SK-N-SH (cell line): Measurements from ENCODE around the gene UBC. TPM values are rescaled to one million over a fixed set of nuclear protein-coding genes. Genes with fewer than 3 reads are reported as not detected.
A peak's percentile ranks its signal among the peaks of the same experiment; 100 is the strongest.
"Not testable (repeated sequence)": the region's sequence is repeated elsewhere in the genome, so short reads cannot be mapped to it uniquely, and the experiment has no call there.

ENCODE experiments used
- CTCF ChIA-PET: fragments of 300-600, 350-600 bp; formaldehyde crosslinking; extraction: SDS; loops from one replicate; lab custom pipeline; 2021; lab: Yijun Ruan, JAX
- POLR2A ChIA-PET: fragments of 350-600 bp; sonication (Branson Sonifier 250); formaldehyde crosslinking; extraction: SDS; loops from one replicate; lab custom pipeline; 2020; ENCODE audit warnings: antibody characterized with exemption, inconsistent platforms; lab: Yijun Ruan, JAX
- DNase-seq: peaks from one replicate; pipeline ENCODE4 v3.0.0; 2012
- H2AFZ ChIP-seq: fragments of 200-600 bp; sonication (generic); 2 replicates; pipeline ENCODE4 v1.8.1; 2016; ENCODE audit warnings: antibody characterized with exemption, mild to moderate bottlenecking, low read depth
- H3F3A ChIP-seq: fragments of 200-600 bp; sonication (generic); replicated peaks from 2 replicates; pipeline ENCODE3; 2016; ENCODE audit warnings: antibody characterized with exemption, mild to moderate bottlenecking; ENCODE audit not compliant: insufficient read depth
- H3K27ac ChIP-seq, 2 experiments: fragments of 200-500 bp in 1 of 2; fragments of 200-600 bp in 1 of 2; sonication (Bioruptor generic) in 1 of 2; sonication (generic), shearing (Covaris generic) in 1 of 2; 2 replicates each; pipeline versions ENCODE4 v1.5.1 to v1.6.1; 2014 to 2016; ENCODE audit warnings: low read depth in 2 of 2, inconsistent platforms in 1 of 2, low read length in 1 of 2, mild to moderate bottlenecking in 1 of 2, mixed read lengths in 1 of 2
- H3K27me3 ChIP-seq: fragments of 200-600 bp; sonication (generic), shearing (Covaris generic); 2 replicates; pipeline ENCODE4 v1.6.1; 2016; ENCODE audit warnings: mixed run types; ENCODE audit not compliant: insufficient read depth
- H3K36me3 ChIP-seq, 2 experiments: fragments of 200-500 bp in 1 of 2; fragments of 200-600 bp in 1 of 2; sonication (Bioruptor generic) in 1 of 2; sonication (generic) in 1 of 2; replicated peaks in 1 of 2; 2 replicates each; pipeline versions ENCODE3 to v1.5.1; 2014 to 2016; ENCODE audit warnings: low read length in 1 of 2, mild to moderate bottlenecking in 1 of 2; ENCODE audit not compliant: insufficient read depth in 2 of 2, control insufficient read depth in 1 of 2
- H3K4me1 ChIP-seq, 2 experiments: fragments of 200-500 bp in 1 of 2; fragments of 200-600 bp in 1 of 2; sonication (Bioruptor generic) in 1 of 2; sonication (generic), shearing (Covaris generic) in 1 of 2; 2 replicates each; pipeline versions ENCODE4 v1.5.1 to v1.6.1; 2014 to 2016; ENCODE audit warnings: low read depth in 1 of 2, low read length in 1 of 2, mixed run types in 1 of 2; ENCODE audit not compliant: insufficient read depth in 2 of 2, control insufficient read depth in 1 of 2
- H3K4me2 ChIP-seq: fragments of 200-600 bp; sonication (generic), shearing (Covaris generic); 2 replicates; pipeline ENCODE4 v1.6.1; 2017; ENCODE audit warnings: mixed run types
- H3K4me3 ChIP-seq, 2 experiments: fragments of 200-500 bp in 1 of 2; fragments of 200-600 bp in 1 of 2; sonication (Bioruptor generic) in 1 of 2; sonication (generic), shearing (Covaris generic) in 1 of 2; 2 replicates each; pipeline versions ENCODE4 v1.5.1 to v1.8.1; 2014 to 2016; ENCODE audit warnings: low read depth in 2 of 2, inconsistent platforms in 1 of 2, low read length in 1 of 2, mild to moderate bottlenecking in 1 of 2, mixed read lengths in 1 of 2, moderate library complexity in 1 of 2
- H3K79me2 ChIP-seq: fragments of 200-600 bp; sonication (generic); 2 replicates; pipeline ENCODE4 v1.8.1; 2017; ENCODE audit warnings: mild to moderate bottlenecking; ENCODE audit not compliant: insufficient read depth
- H3K9ac ChIP-seq: fragments of 200-600 bp; sonication (generic); 2 replicates; pipeline ENCODE4 v1.6.1; 2017; ENCODE audit warnings: mixed run types
- H3K9me2 ChIP-seq: fragments of 200-600 bp; sonication (generic); 2 replicates; pipeline ENCODE4 v1.6.1; 2017; ENCODE audit warnings: mixed run types
- H3K9me3 ChIP-seq: fragments of 200-600 bp; sonication (generic); 2 replicates; pipeline ENCODE4 v1.6.1; 2017; ENCODE audit warnings: mixed run types, mild to moderate bottlenecking, moderate library complexity
- H4K20me1 ChIP-seq: fragments of 200-600 bp; sonication (generic); 2 replicates; pipeline ENCODE4 v1.6.1; 2017; ENCODE audit warnings: mild to moderate bottlenecking, mixed run types; ENCODE audit not compliant: insufficient read depth
- FOXJ3 ChIP-seq: sonication (generic); formaldehyde crosslinking; IDR thresholded peaks from 2 replicates; pipeline ENCODE4 v1.5.1; 2020; ENCODE audit warnings: mild to moderate bottlenecking, missing genetic modification reagents
- FOXM1 ChIP-seq: IDR thresholded peaks from 2 replicates; pipeline ENCODE4 v1.4.0; 2012; ENCODE audit warnings: low read depth, mild to moderate bottlenecking
- GABPA ChIP-seq: IDR thresholded peaks from 2 replicates; pipeline ENCODE4 v1.4.0; 2012; ENCODE audit warnings: low read depth, mild to moderate bottlenecking
- GATA2 ChIP-seq: sonication (generic); formaldehyde crosslinking; IDR thresholded peaks from 2 replicates; pipeline ENCODE4 v1.5.0; 2020; ENCODE audit warnings: mild to moderate bottlenecking, missing genetic modification reagents
- MEF2A ChIP-seq: IDR thresholded peaks from 2 replicates; pipeline ENCODE4 v1.4.0; 2012; ENCODE audit warnings: low read depth, borderline replicate concordance
- NRF1 ChIP-seq: IDR thresholded peaks from 2 replicates; pipeline ENCODE4 v1.6.1; 2012; ENCODE audit warnings: low read depth, mild to moderate bottlenecking, low read length
- RXRA ChIP-seq: IDR thresholded peaks from 2 replicates; pipeline ENCODE4 v1.4.0; 2012; ENCODE audit warnings: low read depth, mild to moderate bottlenecking, borderline replicate concordance
- SIN3A ChIP-seq: IDR thresholded peaks from 2 replicates; pipeline ENCODE4 v1.6.1; 2012; ENCODE audit warnings: low read depth, mild to moderate bottlenecking, low read length, moderate library complexity, borderline replicate concordance
- SMC3 ChIP-seq: IDR thresholded peaks from 2 replicates; pipeline ENCODE4 v1.6.1; 2012; ENCODE audit warnings: low read depth, low read length, improper control_type of control experiment
- TAF1 ChIP-seq: IDR thresholded peaks from 2 replicates; pipeline ENCODE4 v1.6.1; 2012; ENCODE audit warnings: low read depth, mild to moderate bottlenecking, low read length, moderate library complexity, borderline replicate concordance
- YY1 ChIP-seq: IDR thresholded peaks from 2 replicates; pipeline ENCODE4 v1.4.0; 2012; ENCODE audit warnings: low read depth, mild to moderate bottlenecking
- WGBS: methylation state at CpG from one replicate; pipeline ENCODE4 v1.1.6; 2017; ENCODE audit warnings: low lambda C conversion rate; 5-methylcytosine and 5-hydroxymethylcytosine counted together
- polyA plus RNA-seq, 3 experiments: library from polyadenylated mRNA; depleted of rRNA; stranded (reverse); fragments of >200 nt; gene quantifications; 2 replicates each; pipeline ENCODE4 v1.2.3, GENCODE V29; 2012
- TF ChIP-seq, protein P1 (sequence below): IDR thresholded peaks from 2 replicates; pipeline ENCODE4 v1.6.1; 2012; ENCODE audit warnings: mild to moderate bottlenecking, low read depth, low read length, moderate library complexity
- TF ChIP-seq, protein P2 (sequence below): fragments of 150-350 bp; IDR thresholded peaks from 2 replicates; pipeline ENCODE4 v1.6.1; 2017; ENCODE audit warnings: antibody characterized with exemption, low read length, low read depth, borderline replicate concordance
- TF ChIP-seq, protein P3 (sequence below): fragments of 200-600 bp; sonication (generic); IDR thresholded peaks from 2 replicates; pipeline ENCODE4 v1.6.1; 2017; ENCODE audit warnings: antibody characterized with exemption, mild to moderate bottlenecking, moderate library complexity
- TF ChIP-seq, protein P4 (sequence below): fragments of 150-350 bp; IDR thresholded peaks from 2 replicates; pipeline ENCODE4 v1.6.1; 2016; ENCODE audit warnings: mild to moderate bottlenecking, low read depth, low read length

Gene UBC
- polyA plus RNA-seq, 1 of the 3 experiments (the other 2 are of a cell fraction): 1,327 TPM

DNA sequence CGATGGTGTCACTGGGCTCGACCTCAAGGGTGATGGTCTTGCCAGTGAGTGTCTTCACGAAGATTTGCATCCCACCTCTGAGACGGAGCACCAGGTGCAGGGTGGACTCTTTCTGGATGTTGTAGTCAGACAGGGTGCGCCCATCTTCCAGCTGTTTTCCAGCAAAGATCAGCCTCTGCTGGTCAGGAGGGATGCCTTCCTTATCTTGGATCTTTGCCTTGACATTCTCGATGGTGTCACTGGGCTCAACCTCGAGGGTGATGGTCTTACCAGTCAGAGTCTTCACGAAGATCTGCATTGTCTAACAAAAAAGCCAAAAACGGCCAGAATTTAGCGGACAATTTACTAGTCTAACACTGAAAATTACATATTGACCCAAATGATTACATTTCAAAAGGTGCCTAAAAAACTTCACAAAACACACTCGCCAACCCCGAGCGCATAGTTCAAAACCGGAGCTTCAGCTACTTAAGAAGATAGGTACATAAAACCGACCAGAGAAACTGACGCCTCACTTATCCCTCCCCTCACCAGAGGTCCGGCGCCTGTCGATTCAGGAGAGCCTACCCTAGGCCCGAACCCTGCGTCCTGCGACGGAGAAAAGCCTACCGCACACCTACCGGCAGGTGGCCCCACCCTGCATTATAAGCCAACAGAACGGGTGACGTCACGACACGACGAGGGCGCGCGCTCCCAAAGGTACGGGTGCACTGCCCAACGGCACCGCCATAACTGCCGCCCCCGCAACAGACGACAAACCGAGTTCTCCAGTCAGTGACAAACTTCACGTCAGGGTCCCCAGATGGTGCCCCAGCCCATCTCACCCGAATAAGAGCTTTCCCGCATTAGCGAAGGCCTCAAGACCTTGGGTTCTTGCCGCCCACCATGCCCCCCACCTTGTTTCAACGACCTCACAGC, 717 bp downstream of the UBC start:
- WGBS: 2% methylated on average over 39 of the region's 46 CpGs
- Histone ChIP-seq H3K36me3 (peaks cover 20 to 24% of the 10 kb centered on the region in 2 experiments), H2AFZ (no peak overlapping the region), H3F3A (peaks cover 58% of the 10 kb centered on the region), H3K27me3 (no peaks in the 10 kb centered on the region), H3K4me2 (peak overlapping the region; percentile 89)
- DNase-seq: peak; percentile 64
- POLR2A ChIA-PET: interaction anchor here (0.7 to 1.6 kb wide), 8 partner anchors 8 to 527 kb away, joined by 3 to 8 read pairs (median 6); no protein-coding TSS in a partner anchor
- TF ChIP-seq MEF2A: no peak
- TF ChIP-seq GABPA: no peak
- 0 out of 2 replicates have a peak, but pooled peaks have one; percentile 13 for TF ChIP-seq GATA2
- TF ChIP-seq, protein P1, sequence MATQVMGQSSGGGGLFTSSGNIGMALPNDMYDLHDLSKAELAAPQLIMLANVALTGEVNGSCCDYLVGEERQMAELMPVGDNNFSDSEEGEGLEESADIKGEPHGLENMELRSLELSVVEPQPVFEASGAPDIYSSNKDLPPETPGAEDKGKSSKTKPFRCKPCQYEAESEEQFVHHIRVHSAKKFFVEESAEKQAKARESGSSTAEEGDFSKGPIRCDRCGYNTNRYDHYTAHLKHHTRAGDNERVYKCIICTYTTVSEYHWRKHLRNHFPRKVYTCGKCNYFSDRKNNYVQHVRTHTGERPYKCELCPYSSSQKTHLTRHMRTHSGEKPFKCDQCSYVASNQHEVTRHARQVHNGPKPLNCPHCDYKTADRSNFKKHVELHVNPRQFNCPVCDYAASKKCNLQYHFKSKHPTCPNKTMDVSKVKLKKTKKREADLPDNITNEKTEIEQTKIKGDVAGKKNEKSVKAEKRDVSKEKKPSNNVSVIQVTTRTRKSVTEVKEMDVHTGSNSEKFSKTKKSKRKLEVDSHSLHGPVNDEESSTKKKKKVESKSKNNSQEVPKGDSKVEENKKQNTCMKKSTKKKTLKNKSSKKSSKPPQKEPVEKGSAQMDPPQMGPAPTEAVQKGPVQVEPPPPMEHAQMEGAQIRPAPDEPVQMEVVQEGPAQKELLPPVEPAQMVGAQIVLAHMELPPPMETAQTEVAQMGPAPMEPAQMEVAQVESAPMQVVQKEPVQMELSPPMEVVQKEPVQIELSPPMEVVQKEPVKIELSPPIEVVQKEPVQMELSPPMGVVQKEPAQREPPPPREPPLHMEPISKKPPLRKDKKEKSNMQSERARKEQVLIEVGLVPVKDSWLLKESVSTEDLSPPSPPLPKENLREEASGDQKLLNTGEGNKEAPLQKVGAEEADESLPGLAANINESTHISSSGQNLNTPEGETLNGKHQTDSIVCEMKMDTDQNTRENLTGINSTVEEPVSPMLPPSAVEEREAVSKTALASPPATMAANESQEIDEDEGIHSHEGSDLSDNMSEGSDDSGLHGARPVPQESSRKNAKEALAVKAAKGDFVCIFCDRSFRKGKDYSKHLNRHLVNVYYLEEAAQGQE: no peak
- TF ChIP-seq, protein P2, sequence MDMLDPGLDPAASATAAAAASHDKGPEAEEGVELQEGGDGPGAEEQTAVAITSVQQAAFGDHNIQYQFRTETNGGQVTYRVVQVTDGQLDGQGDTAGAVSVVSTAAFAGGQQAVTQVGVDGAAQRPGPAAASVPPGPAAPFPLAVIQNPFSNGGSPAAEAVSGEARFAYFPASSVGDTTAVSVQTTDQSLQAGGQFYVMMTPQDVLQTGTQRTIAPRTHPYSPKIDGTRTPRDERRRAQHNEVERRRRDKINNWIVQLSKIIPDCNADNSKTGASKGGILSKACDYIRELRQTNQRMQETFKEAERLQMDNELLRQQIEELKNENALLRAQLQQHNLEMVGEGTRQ: no peak
- no peak for TF ChIP-seq FOXJ3 (CRISPR knock-in tag)
- no peak for TF ChIP-seq YY1
- TF ChIP-seq NRF1: no peak
- TF ChIP-seq SIN3A: 0 out of 2 replicates have a peak, but pooled peaks have one; percentile 58
- TF ChIP-seq TAF1: no peak
- TF ChIP-seq RXRA: no peak
- TF ChIP-seq, protein P3, sequence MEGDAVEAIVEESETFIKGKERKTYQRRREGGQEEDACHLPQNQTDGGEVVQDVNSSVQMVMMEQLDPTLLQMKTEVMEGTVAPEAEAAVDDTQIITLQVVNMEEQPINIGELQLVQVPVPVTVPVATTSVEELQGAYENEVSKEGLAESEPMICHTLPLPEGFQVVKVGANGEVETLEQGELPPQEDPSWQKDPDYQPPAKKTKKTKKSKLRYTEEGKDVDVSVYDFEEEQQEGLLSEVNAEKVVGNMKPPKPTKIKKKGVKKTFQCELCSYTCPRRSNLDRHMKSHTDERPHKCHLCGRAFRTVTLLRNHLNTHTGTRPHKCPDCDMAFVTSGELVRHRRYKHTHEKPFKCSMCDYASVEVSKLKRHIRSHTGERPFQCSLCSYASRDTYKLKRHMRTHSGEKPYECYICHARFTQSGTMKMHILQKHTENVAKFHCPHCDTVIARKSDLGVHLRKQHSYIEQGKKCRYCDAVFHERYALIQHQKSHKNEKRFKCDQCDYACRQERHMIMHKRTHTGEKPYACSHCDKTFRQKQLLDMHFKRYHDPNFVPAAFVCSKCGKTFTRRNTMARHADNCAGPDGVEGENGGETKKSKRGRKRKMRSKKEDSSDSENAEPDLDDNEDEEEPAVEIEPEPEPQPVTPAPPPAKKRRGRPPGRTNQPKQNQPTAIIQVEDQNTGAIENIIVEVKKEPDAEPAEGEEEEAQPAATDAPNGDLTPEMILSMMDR: peak; percentile 56
- TF ChIP-seq, protein P4, sequence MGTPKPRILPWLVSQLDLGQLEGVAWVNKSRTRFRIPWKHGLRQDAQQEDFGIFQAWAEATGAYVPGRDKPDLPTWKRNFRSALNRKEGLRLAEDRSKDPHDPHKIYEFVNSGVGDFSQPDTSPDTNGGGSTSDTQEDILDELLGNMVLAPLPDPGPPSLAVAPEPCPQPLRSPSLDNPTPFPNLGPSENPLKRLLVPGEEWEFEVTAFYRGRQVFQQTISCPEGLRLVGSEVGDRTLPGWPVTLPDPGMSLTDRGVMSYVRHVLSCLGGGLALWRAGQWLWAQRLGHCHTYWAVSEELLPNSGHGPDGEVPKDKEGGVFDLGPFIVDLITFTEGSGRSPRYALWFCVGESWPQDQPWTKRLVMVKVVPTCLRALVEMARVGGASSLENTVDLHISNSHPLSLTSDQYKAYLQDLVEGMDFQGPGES: no peak
- peak; percentile 10; the same call in 1 of the 2 replicates for TF ChIP-seq SMC3
- no peak for TF ChIP-seq FOXM1
- TF ChIP-seq, all 33 proteins: peak for 4
- Histone ChIP-seq H3K9me3 (no peaks in the 10 kb centered on the region), H3K4me1 (peaks cover 36 to 55% of the 10 kb centered on the region in 2 experiments), H3K4me3 (peak overlapping the region; percentile 74 to 100), H3K9ac (peak overlapping the region; percentile 99), H4K20me1 (peaks cover 53% of the 10 kb centered on the region), H3K9me2 (no peaks in the 10 kb centered on the region), H3K27ac (peak overlapping the region; percentile 97 to 100), H3K79me2 (peaks cover 50% of the 10 kb centered on the region)
- CTCF ChIA-PET: interaction anchor here (0.7 to 7.5 kb wide), 5 partner anchors 13 to 79 kb away, joined by 3 to 51 read pairs (median 3); no protein-coding TSS in a partner anchor

DNA sequence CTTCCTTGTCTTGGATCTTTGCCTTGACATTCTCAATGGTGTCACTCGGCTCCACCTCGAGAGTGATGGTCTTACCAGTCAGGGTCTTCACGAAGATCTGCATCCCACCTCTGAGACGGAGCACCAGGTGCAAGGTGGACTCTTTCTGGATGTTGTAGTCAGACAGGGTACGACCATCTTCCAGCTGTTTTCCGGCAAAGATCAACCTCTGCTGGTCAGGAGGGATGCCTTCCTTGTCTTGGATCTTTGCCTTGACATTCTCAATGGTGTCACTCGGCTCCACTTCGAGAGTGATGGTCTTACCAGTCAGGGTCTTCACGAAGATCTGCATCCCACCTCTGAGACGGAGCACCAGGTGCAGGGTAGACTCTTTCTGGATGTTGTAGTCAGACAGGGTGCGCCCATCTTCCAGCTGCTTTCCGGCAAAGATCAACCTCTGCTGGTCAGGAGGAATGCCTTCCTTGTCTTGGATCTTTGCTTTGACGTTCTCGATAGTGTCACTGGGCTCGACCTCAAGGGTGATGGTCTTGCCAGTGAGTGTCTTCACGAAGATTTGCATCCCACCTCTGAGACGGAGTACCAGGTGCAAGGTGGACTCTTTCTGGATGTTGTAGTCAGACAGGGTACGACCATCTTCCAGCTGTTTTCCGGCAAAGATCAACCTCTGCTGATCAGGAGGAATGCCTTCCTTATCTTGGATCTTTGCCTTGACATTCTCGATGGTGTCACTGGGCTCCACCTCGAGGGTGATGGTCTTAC, 1.7 kb downstream of the UBC start:
- H3K4me3 ChIP-seq: peak overlapping the region; percentile 54 to 74
- not testable (repeated sequence) for H2AFZ ChIP-seq

More for the DNA sequence above, 1.7 kb downstream of the UBC start:
- peak overlapping the region; percentile 89 for H3K4me2 ChIP-seq
- H3K9ac ChIP-seq: peak overlapping the region; percentile 99
- not testable (repeated sequence) for DNase-seq, H3K9me2 ChIP-seq, H3K27ac ChIP-seq, H3K9me3 ChIP-seq, H3K27me3 ChIP-seq
- POLR2A ChIA-PET: interaction anchor here (1.3 kb wide), 1 partner anchor 27 kb away, joined by 6 read pairs; no protein-coding TSS in a partner anchor
- peaks cover 60% of the 10 kb centered on the region for H4K20me1 ChIP-seq
- H3K36me3 ChIP-seq: peaks cover 20 to 24% of the 10 kb centered on the region in 2 experiments
- 35% methylated on average over 12 of the region's 21 CpGs for WGBS
- H3K4me1 ChIP-seq: peaks cover 27 to 46% of the 10 kb centered on the region in 2 experiments
- CTCF ChIA-PET: interaction anchor here (0.7 to 7.5 kb wide), 5 partner anchors 14 to 80 kb away, joined by 3 to 51 read pairs (median 3); no protein-coding TSS in a partner anchor
- peaks cover 55% of the 10 kb centered on the region for H3F3A ChIP-seq
- H3K79me2 ChIP-seq: peaks cover 50% of the 10 kb centered on the region
